ENCODE data around the gene CLEC3B. TPM values are rescaled to one million over a fixed set of nuclear protein-coding genes. Genes with fewer than 3 reads are reported as not detected.

Gene CLEC3B
- total and polyA plus RNA-seq, 5 donors from 2014 or later, result 0.29 to 0.99 TPM; not detected in 3

DNA sequence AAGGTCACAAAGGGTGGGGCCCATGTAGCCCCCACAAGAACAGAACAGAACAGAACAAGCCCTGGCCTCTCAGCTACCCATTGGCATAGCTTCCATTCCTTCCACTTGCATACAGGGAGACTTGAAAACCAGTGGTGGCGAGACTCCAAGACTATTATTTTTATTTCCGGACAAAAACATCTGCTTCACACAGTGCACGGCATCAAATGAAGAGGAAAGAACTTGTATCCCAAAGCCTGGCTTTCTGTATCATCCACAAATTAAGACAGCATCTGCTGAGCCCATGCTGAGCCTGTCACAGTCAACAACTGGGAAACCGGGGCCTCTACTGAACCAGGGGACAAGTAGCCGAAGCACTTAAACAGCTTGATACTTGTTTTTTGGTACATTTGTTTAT, 56.0 kb downstream of the CLEC3B start:
- H3K4me1 Mint-ChIP-seq, result peaks cover 0 to 11% (median 0%) of the 10 kb centered on the region in 4 donors
- H3K27ac Mint-ChIP-seq, result no peak overlapping the region
- H3K9me3 Mint-ChIP-seq, result peaks cover 0 to 3% (median 0%) of the 10 kb centered on the region in 7 donors
- no peaks in the 10 kb centered on the region for H3K36me3 Mint-ChIP-seq
- no peaks in the 10 kb centered on the region for H3K4me1 ChIP-seq (ENCODE audit: control insufficient read depth, insufficient read depth, low read length, poor library complexity, severe bottlenecking)
- H3K9me3 ChIP-seq (ENCODE audit: control insufficient read depth in 2 of 2, low read length in 2 of 2), result no peaks in the 10 kb centered on the region
- H3K27ac ChIP-seq (ENCODE audit: insufficient read depth, low read length, poor library complexity, severe bottlenecking), result no peak overlapping the region
- DNase-seq (no peak), ATAC-seq (ENCODE audit: low read depth in 2 of 2) (no peak)
- H3K27me3 ChIP-seq (ENCODE audit: control insufficient read depth, insufficient read depth, low read length), result no peaks in the 10 kb centered on the region
- H3K27me3 Mint-ChIP-seq, result peaks cover 4% of the 10 kb centered on the region
- H3K36me3 ChIP-seq (ENCODE audit: control insufficient read depth, insufficient read depth, low read length), result no peaks in the 10 kb centered on the region
- H3K4me3 Mint-ChIP-seq, result no peak overlapping the region
- no peak overlapping the region for H3K4me3 ChIP-seq (ENCODE audit: low read depth, low read length)

DNA sequence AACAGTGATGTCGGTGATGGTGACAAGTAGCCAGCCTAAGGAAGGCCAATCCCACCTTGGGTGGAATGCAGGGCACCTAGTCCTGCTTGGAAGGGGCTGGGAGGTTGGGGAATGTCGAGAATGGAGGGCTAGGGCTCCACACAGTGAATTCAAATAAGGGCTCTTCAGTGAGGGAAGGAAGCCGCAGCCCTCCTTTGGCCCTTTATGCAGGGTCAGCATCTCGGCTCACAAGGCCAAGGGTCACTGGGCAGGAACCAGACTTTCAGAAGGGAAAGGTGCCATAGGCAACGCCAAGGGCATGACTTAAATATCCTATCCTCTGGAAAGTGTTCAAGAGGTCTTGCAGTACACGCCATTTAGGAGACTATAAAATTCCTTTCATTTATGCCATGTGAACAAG, 56.9 kb downstream of the CLEC3B start:
- H3K4me3 ChIP-seq (ENCODE audit: low read depth, low read length), result no peak overlapping the region
- H3K4me1 Mint-ChIP-seq, result peaks cover 0 to 11% (median 0%) of the 10 kb centered on the region in 4 donors

DNA sequence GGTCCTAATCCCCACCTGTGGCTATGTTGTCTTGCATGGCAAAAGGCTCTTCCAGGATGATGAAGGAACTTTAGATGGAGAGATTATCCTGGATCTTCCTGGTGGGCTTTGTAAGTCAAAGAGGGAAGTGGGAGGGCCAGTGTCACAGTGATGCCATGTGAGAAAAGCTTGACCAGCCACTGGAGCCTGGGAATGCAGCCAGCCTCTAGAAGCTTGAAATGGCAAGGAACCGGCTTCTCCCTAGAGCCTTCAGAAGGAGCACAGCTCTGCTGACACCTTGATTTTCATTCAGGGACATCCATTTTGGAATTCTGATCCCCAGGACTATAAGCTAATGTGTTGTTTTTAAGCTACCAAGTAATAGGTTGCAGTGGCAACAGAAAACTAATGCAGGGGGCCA, 58.3 kb downstream of the CLEC3B start:
- peaks cover 0 to 3% (median 0%) of the 10 kb centered on the region in 7 donors for H3K9me3 Mint-ChIP-seq
- no peak overlapping the region for H3K27ac Mint-ChIP-seq
- ATAC-seq (ENCODE audit: low read depth in 2 of 2) (no peak), DNase-seq (no peak)
- Histone ChIP-seq H3K4me3 (ENCODE audit: low read depth, low read length) (no peak overlapping the region), H3K4me1 (ENCODE audit: control insufficient read depth, insufficient read depth, low read length, poor library complexity, severe bottlenecking) (no peaks in the 10 kb centered on the region), H3K27me3 (ENCODE audit: control insufficient read depth, insufficient read depth, low read length) (no peaks in the 10 kb centered on the region), H3K9me3 (ENCODE audit: control insufficient read depth in 2 of 2, low read length in 2 of 2) (no peaks in the 10 kb centered on the region), H3K36me3 (ENCODE audit: control insufficient read depth, insufficient read depth, low read length) (no peaks in the 10 kb centered on the region), H3K27ac (ENCODE audit: insufficient read depth, low read length, poor library complexity, severe bottlenecking) (no peak overlapping the region)
- H3K36me3 Mint-ChIP-seq, result no peaks in the 10 kb centered on the region
- peaks cover 0 to 6% (median 0%) of the 10 kb centered on the region in 4 donors for H3K4me1 Mint-ChIP-seq
- H3K4me3 Mint-ChIP-seq, result no peak overlapping the region
- H3K27me3 Mint-ChIP-seq, result peaks cover 4% of the 10 kb centered on the region

More for the DNA sequence above, 56.9 kb downstream of the CLEC3B start:
- Mint-ChIP-seq H3K4me3 (no peak overlapping the region), H3K27me3 (peaks cover 4% of the 10 kb centered on the region), H3K27ac (no peak overlapping the region), H3K9me3 (peaks cover 0 to 3% (median 0%) of the 10 kb centered on the region in 7 donors), H3K36me3 (no peaks in the 10 kb centered on the region)
- no peak for DNase-seq
- Histone ChIP-seq H3K36me3 (ENCODE audit: control insufficient read depth, insufficient read depth, low read length) (no peaks in the 10 kb centered on the region), H3K9me3 (ENCODE audit: control insufficient read depth in 2 of 2, low read length in 2 of 2) (no peaks in the 10 kb centered on the region), H3K27ac (ENCODE audit: insufficient read depth, low read length, poor library complexity, severe bottlenecking) (no peak overlapping the region), H3K27me3 (ENCODE audit: control insufficient read depth, insufficient read depth, low read length) (no peaks in the 10 kb centered on the region), H3K4me1 (ENCODE audit: control insufficient read depth, insufficient read depth, low read length, poor library complexity, severe bottlenecking) (no peaks in the 10 kb centered on the region)
- no peak for ATAC-seq (ENCODE audit: low read depth in 2 of 2)

DNA sequence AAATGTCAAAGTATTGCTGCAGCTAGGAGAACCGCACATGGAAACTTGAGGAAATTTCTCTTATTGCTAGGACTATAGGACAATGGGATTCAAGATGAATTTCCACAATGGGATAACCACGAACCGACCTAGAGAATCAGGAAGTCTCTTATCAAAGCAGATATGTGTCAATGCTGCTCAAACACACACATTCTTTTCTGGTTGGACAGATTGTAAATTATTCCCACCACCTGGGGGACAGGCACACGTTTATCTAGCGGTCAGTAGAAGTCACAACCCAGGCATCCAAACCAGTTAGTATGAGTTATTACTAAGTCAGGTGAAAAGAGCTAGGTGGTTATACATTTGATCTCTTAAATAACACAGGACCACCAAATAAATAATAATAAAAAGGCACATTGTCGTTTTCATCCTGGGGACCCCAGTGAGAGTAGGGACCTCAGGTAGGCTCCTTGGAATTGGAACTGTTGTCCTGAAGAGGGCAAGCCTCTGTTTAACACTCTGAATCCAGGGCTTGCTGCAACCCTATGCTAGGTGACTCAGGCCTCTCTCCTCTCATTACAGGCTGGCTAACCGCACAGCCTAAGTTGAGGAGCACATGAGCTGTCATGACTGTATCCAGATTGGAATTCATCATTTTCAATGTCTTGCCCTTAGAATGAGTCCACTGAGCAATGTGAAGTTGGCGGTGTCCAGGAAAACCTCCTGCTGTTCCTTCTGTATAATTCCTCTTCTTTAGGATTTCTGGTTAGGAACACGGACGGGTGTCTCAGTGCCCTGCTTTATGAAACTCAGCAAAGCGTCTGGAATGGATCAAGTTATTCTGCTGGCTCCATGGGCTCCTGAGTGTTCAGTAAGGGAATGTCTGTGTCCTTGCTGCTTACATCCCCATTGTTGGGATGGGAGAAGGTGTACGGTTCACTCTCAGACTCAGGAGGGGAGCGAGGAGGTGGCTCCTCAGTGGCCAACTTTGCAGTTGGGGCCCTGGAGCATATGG, 59.0 kb downstream of the CLEC3B start:
- Mint-ChIP-seq H3K9me3 (peaks cover 0 to 3% (median 0%) of the 10 kb centered on the region in 7 donors), H3K27ac (no peak overlapping the region), H3K4me3 (no peak overlapping the region), H3K36me3 (no peaks in the 10 kb centered on the region), H3K27me3 (peaks cover 10% of the 10 kb centered on the region), H3K4me1 (peaks cover 0 to 9% (median 0%) of the 10 kb centered on the region in 4 donors)
- no peaks in the 10 kb centered on the region for H3K36me3 ChIP-seq (ENCODE audit: control insufficient read depth, insufficient read depth, low read length)
- H3K27ac ChIP-seq (ENCODE audit: insufficient read depth, low read length, poor library complexity, severe bottlenecking), result no peak overlapping the region
- ATAC-seq (ENCODE audit: low read depth in 2 of 2) (no peak), DNase-seq (no peak)
- H3K9me3 ChIP-seq (ENCODE audit: control insufficient read depth in 2 of 2, low read length in 2 of 2), result no peaks in the 10 kb centered on the region
- no peaks in the 10 kb centered on the region for H3K4me1 ChIP-seq (ENCODE audit: control insufficient read depth, insufficient read depth, low read length, poor library complexity, severe bottlenecking)
- H3K4me3 ChIP-seq (ENCODE audit: low read depth, low read length), result no peak overlapping the region
- H3K27me3 ChIP-seq (ENCODE audit: control insufficient read depth, insufficient read depth, low read length), result no peaks in the 10 kb centered on the region

Other genes with a start within 250 kb of the CLEC3B start
- 15.2 TPM for gene TMEM42, start 164.4 kb upstream of the CLEC3B start, total RNA-seq
- 10 to 100 TPM; 39.5 to 54.4 (median 44.9) TPM for gene TMEM42, start 164.4 kb upstream of the CLEC3B start, polyA plus RNA-seq
- gene TGM4, start 151.7 kb upstream of the CLEC3B start, total RNA-seq, result not detected
- gene TGM4, start 151.7 kb upstream of the CLEC3B start, polyA plus RNA-seq, result under 1 TPM in 3 of 4 donors, not detected in 1; 0.06 to 0.14 (median 0.07) TPM
- gene ZDHHC3, start 50.1 kb upstream of the CLEC3B start, total RNA-seq, result 55.8 TPM
- 10 to 100 TPM; 36.8 to 45.3 (median 39.7) TPM for gene ZDHHC3, start 50.1 kb upstream of the CLEC3B start, polyA plus RNA-seq
- 32.8 TPM for gene EXOSC7, start 50.1 kb upstream of the CLEC3B start, total RNA-seq
- 10 to 100 TPM; 42.5 to 51.7 (median 43.7) TPM for gene EXOSC7, start 50.1 kb upstream of the CLEC3B start, polyA plus RNA-seq
- 0.54 TPM for gene CDCP1, start 120.1 kb downstream of the CLEC3B start, total RNA-seq
- gene CDCP1, start 120.1 kb downstream of the CLEC3B start, polyA plus RNA-seq, result 1 to 10 TPM in 2 of 4 donors, under 1 TPM in 2; 0.47 to 2.5 (median 1.5) TPM
- gene TMEM158, start 200.0 kb downstream of the CLEC3B start, total RNA-seq, result 0.57 TPM
- not detected for gene TMEM158, start 200.0 kb downstream of the CLEC3B start, polyA plus RNA-seq